Trophoblast cell (in vitro differentiated cells and primary cell): Measurements from ENCODE around the gene RNF157.

Experiments used
- DNase-seq, 2 donors: peaks; one replicate each; pipeline ENCODE4 v3.0.0-alpha.2; 2016
- H2AFZ ChIP-seq: 2 replicates; pipeline ENCODE4 v1.6.1; 2013; ENCODE audit warnings: low read length, moderate library complexity, mild to moderate bottlenecking; ENCODE audit not compliant: insufficient read depth, poor library complexity
- H2AK5ac ChIP-seq: 2 replicates; pipeline ENCODE4 v1.6.1; 2013; ENCODE audit warnings: mild to moderate bottlenecking, low read length
- H2BK120ac ChIP-seq: 2 replicates; pipeline ENCODE4 v1.6.1; 2013; ENCODE audit warnings: low read length, mild to moderate bottlenecking, moderate library complexity; ENCODE audit not compliant: insufficient read depth, poor library complexity
- H2BK12ac ChIP-seq: 2 replicates; pipeline ENCODE4 v1.6.1; 2013; ENCODE audit warnings: mild to moderate bottlenecking, low read length, moderate library complexity
- H2BK5ac ChIP-seq: 2 replicates; pipeline ENCODE4 v1.6.1; 2013; ENCODE audit warnings: low read length, low read depth, moderate library complexity, mild to moderate bottlenecking; ENCODE audit not compliant: poor library complexity
- H3K14ac ChIP-seq: 2 replicates; pipeline ENCODE4 v1.6.1; 2013; ENCODE audit warnings: mild to moderate bottlenecking, low read length
- H3K18ac ChIP-seq: 2 replicates; pipeline ENCODE4 v1.6.1; 2013; ENCODE audit warnings: mild to moderate bottlenecking, low read length
- H3K23ac ChIP-seq: 2 replicates; pipeline ENCODE4 v1.6.1; 2013; ENCODE audit warnings: low read length
- H3K27ac ChIP-seq: 2 replicates; pipeline ENCODE4 v1.5.1; 2013; ENCODE audit warnings: low read depth, mild to moderate bottlenecking, inconsistent platforms, low read length, moderate library complexity
- H3K27me3 ChIP-seq: 2 replicates; pipeline ENCODE4 v1.6.1; 2013; ENCODE audit warnings: inconsistent platforms, mild to moderate bottlenecking, low read length, moderate library complexity; ENCODE audit not compliant: insufficient read depth
- H3K36me3 ChIP-seq, 2 experiments: 1 replicate in 1 of 2; 2 replicates in 1 of 2; pipeline ENCODE4 v1.6.1; 2013; ENCODE audit warnings: low read length in 2 of 2, mild to moderate bottlenecking in 2 of 2, moderate library complexity in 1 of 2; ENCODE audit not compliant: insufficient read depth in 2 of 2, control insufficient read depth in 1 of 2
- H3K4ac ChIP-seq: 2 replicates; pipeline ENCODE4 v1.6.1; 2013; ENCODE audit warnings: low read depth, mild to moderate bottlenecking, low read length, moderate library complexity
- H3K4me1 ChIP-seq, 2 experiments: 1 replicate in 1 of 2; 2 replicates in 1 of 2; pipeline ENCODE4 v1.6.1; 2013; ENCODE audit warnings: low read length in 2 of 2, mild to moderate bottlenecking in 2 of 2, moderate library complexity in 1 of 2; ENCODE audit not compliant: insufficient read depth in 2 of 2, control insufficient read depth in 1 of 2
- H3K4me2 ChIP-seq: 2 replicates; pipeline ENCODE4 v1.6.1; 2013; ENCODE audit warnings: inconsistent platforms, mild to moderate bottlenecking, low read length, moderate library complexity
- H3K4me3 ChIP-seq: 2 replicates; pipeline ENCODE4 v1.5.1; 2013; ENCODE audit warnings: mild to moderate bottlenecking, low read depth, low read length, inconsistent platforms
- H3K79me1 ChIP-seq: one replicate; pipeline ENCODE4 v1.6.1; 2013; ENCODE audit warnings: low read length
- H3K79me2 ChIP-seq: 2 replicates; pipeline ENCODE4 v1.6.1; 2013; ENCODE audit warnings: low read length, mild to moderate bottlenecking; ENCODE audit not compliant: control insufficient read depth, insufficient read depth, poor library complexity
- H3K9ac ChIP-seq: 2 replicates; pipeline ENCODE4 v1.6.1; 2013; ENCODE audit warnings: mild to moderate bottlenecking, low read length
- H3K9me3 ChIP-seq: 2 replicates; pipeline ENCODE4 v1.6.1; 2013; ENCODE audit warnings: low read depth, mild to moderate bottlenecking, control low read depth, inconsistent platforms, low read length; ENCODE audit not compliant: insufficient read depth
- H4K12ac ChIP-seq: 2 replicates; pipeline ENCODE4 v1.6.1; 2013; ENCODE audit warnings: low read depth, mild to moderate bottlenecking, low read length, moderate library complexity
- H4K8ac ChIP-seq: 2 replicates; pipeline ENCODE4 v1.6.1; 2013; ENCODE audit warnings: low read depth, mild to moderate bottlenecking, low read length, moderate library complexity
- H4K91ac ChIP-seq: one replicate; pipeline ENCODE4 v1.6.1; 2013; ENCODE audit warnings: low read depth, mild to moderate bottlenecking, low read length, moderate library complexity
- WGBS: extraction: QIAGEN DNeasy Blood & Tissue Kit; methylation state at CpG from one replicate; pipeline ENCODE4 v1.1.7; 2013; ENCODE audit warnings: missing lambda C conversion rate; ENCODE audit not compliant: insufficient read length, insufficient coverage; ENCODE audit errors: extremely low coverage; 5-methylcytosine and 5-hydroxymethylcytosine counted together

The RNF157 gene

DNA sequence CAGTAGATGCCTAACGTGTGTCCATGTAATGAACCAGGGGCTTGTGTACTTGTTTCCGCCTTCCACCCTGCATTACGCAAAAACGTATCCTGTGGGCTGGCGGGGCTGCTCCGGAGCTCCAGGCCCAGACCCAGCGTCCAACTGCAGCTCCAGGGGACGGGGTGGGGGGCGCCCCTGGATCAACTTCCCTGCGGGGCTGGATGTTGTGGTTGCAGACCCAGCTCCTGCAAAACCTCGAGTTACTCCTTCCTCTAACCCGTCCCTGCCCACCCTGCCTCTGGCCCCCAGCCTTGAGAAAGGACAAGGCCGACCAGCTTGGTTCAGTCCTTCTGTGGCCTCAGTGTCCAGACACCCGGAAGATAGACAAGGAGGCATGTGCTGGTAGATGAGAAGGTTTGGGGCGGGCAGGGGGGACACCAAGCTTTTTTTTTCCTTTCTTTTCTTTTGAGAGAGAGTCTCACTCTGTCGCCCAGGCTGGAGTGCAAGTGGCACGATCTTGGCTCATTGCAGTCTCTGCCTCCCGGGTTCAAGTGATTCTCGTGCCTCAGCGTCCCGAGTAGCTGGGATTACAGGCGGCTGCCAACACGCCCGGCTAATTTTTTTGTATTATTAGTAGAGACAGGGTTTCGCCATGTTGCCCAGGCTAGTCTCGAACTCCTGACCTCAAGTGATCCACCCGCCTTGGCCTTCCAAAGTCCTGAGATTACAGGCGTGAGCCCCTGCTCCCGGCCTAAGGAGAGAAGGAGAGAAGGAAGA, 136.0 kb downstream of the RNF157 start:
- Histone ChIP-seq H3K4me2 (peak overlapping the region; percentile 61), H3K27me3 (no peaks in the 10 kb centered on the region), H3K27ac (no peak overlapping the region), H3K4me3 (no peak overlapping the region), H2BK12ac (no peak overlapping the region), H2BK120ac (peak overlapping the region; percentile 5), H3K36me3 (peaks cover 16 to 20% of the 10 kb centered on the region in 2 experiments), H2AFZ (peak overlapping the region; percentile 95), H4K12ac (peak overlapping the region; percentile 90), H4K8ac (peak overlapping the region; percentile 99), H3K23ac (no peak overlapping the region), H3K9me3 (no peaks in the 10 kb centered on the region), H3K79me1 (peaks cover 11% of the 10 kb centered on the region), H2AK5ac (peak overlapping the region; percentile 89), H3K18ac (peak overlapping the region; percentile 31), H3K9ac (no peak overlapping the region), H3K79me2 (peaks cover 6% of the 10 kb centered on the region), H3K4ac (peak overlapping the region; percentile 85), H3K4me1 (peaks cover 10 to 13% of the 10 kb centered on the region in 2 experiments), H2BK5ac (peak overlapping the region; percentile 2), H4K91ac (peak overlapping the region; percentile 80), H3K14ac (peak overlapping the region; percentile 71)
- no peak for DNase-seq
- WGBS = no CpG with 5 or more reads among the region's 29 CpGs

DNA sequence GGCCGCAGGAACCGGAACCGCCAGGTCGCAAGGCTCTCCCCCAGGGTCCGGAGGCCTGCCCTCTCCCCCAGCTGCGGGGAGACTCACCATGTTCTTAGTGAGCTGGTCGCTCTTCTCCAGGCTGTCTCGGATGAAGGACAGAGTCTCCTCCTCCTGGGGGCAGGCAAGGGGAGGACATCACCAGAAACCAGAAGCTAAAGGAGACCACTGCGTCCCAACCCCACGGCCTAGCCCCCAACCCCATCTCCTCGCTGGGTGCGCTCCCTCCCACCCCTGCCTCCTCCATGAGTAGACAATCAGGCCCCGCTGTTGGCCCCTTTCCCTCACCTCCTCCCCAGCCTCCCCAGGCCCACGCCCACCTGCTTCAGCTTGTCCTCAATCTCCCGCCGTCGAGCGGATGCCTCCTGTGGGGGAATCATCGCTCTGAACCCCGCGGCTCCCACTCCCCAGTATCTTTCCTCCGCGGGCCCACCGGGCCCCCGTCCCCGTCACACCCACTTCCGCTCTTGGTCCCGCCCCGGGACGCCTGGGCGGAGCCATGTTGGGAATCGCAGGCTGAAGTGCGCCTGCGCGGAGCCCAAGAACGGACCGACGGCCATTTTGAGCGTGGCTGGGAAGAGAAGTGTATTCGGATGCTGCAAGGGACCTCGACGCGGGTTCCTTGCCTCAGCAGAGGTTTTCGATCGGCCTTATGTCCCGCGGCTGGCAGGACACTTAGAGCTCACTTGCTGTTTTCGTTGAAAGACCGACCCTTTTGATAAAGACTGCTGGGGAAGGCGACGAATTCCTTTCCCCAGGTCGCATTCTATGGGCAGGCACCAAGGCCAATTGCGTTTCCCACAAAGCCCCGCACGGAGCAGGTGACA, 136.8 kb downstream of the RNF157 start, which contains the start of gene EXOC7:
TSS of gene EXOC7 (minus strand) at position 514 of the 866 bp plus-strand sequence. CDS start at position 419, 95 bp downstream.
- Histone ChIP-seq H3K4me3 (peak within 1 kb of the TSS; percentile 86), H2AK5ac (peak within 1 kb of the TSS; percentile 89), H3K9ac (peak within 1 kb of the TSS; percentile 82), H3K79me1 (peaks cover 11% of the 10 kb centered on the region), H3K4me1 (peaks cover 10 to 13% of the 10 kb centered on the region in 2 experiments), H3K27ac (peak within 1 kb of the TSS; percentile 21), H3K36me3 (peaks cover 16 to 20% of the 10 kb centered on the region in 2 experiments), H2AFZ (peak within 1 kb of the TSS; percentile 95), H3K4ac (peak within 1 kb of the TSS; percentile 85), H3K9me3 (no peaks in the 10 kb centered on the region), H3K79me2 (peaks cover 6% of the 10 kb centered on the region), H2BK12ac (no peak within 1 kb of the TSS), H2BK5ac (peak within 1 kb of the TSS; percentile 81), H3K27me3 (no peaks in the 10 kb centered on the region), H3K18ac (peak within 1 kb of the TSS; percentile 88), H4K8ac (peak within 1 kb of the TSS; percentile 99), H3K14ac (peak within 1 kb of the TSS; percentile 71), H4K12ac (peak within 1 kb of the TSS; percentile 90), H3K4me2 (peak within 1 kb of the TSS; percentile 77), H3K23ac (no peak within 1 kb of the TSS), H2BK120ac (peak within 1 kb of the TSS; percentile 5), H4K91ac (peak within 1 kb of the TSS; percentile 82)
- no CpG with 5 or more reads among the region's 55 CpGs for WGBS
- peak; percentile 95 to 99 for DNase-seq

DNA sequence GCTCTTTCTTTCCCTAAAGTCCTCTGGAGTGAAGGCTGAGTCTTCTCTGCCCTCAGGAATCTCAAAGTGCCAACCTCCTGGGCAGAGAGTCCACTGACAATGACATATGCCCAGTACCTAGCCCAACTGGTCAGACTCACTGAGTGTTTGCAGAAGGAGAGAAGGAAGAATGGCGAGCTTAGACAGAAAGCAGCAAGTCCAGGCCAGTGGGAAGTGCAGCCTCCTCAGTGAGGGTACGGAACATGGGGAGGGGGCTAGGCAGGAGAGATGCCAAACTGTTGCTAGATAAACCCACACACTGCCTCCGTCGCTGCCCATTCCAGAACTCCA, 137.4 kb downstream of the RNF157 start:
- H3K4me3 ChIP-seq = peak overlapping the region; percentile 86
- peak overlapping the region; percentile 82 for H3K9ac ChIP-seq
- H4K12ac ChIP-seq = peak overlapping the region; percentile 78
- H2BK120ac ChIP-seq = no peak overlapping the region
- peaks cover 6% of the 10 kb centered on the region for H3K79me2 ChIP-seq
- H3K27me3 ChIP-seq = no peaks in the 10 kb centered on the region
- H4K91ac ChIP-seq = peak overlapping the region; percentile 82
- peak overlapping the region; percentile 77 for H3K4me2 ChIP-seq
- DNase-seq = no peak
- H3K36me3 ChIP-seq = peaks cover 17 to 22% of the 10 kb centered on the region in 2 experiments
- no peak overlapping the region for H2AK5ac ChIP-seq
- peak overlapping the region; percentile 88 for H3K18ac ChIP-seq
- no peaks in the 10 kb centered on the region for H3K9me3 ChIP-seq
- no CpG with 5 or more reads among the region's 4 CpGs for WGBS
- H4K8ac ChIP-seq = peak overlapping the region; percentile 92
- H2BK12ac ChIP-seq = no peak overlapping the region
- peak overlapping the region; percentile 32 for H2BK5ac ChIP-seq
- H3K4ac ChIP-seq = peak overlapping the region; percentile 49
- peak overlapping the region; percentile 52 for H3K14ac ChIP-seq
- peaks cover 10 to 13% of the 10 kb centered on the region in 2 experiments for H3K4me1 ChIP-seq
- no peak overlapping the region for H3K27ac ChIP-seq
- peaks cover 11% of the 10 kb centered on the region for H3K79me1 ChIP-seq
- H3K23ac ChIP-seq = no peak overlapping the region
- no peak overlapping the region for H2AFZ ChIP-seq

DNA sequence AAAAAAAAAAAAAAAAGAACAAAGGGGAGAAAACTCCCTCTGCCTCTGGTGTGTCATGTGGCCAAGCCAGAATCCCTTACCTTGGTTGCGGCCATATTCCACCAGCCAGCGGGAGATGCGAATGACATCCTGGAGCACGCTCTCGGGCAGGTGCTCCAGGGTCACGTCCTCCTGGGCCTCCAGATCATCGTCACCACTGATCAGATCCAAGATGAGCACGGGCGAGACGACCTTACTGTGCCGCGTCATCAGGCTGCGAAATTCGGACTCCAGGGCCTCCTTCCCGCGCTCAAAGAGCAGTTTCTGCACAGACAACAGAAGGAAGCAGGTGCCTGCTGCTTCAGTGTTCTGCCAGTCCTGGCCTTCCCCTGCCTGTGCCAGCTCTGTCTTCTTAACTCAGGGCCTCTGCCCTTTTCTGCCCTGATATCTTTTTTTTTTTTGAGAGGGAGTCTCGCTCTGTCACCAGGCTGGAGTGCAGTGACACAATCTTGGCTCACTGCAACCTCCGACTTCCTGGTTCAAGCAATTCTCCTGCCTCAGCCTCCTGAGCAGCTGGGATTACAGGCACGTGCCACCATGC, 142.5 kb downstream of the RNF157 start:
- Histone ChIP-seq H4K91ac (no peak overlapping the region), H3K36me3 (peaks cover 48 to 52% of the 10 kb centered on the region in 2 experiments), H3K18ac (no peak overlapping the region), H3K9me3 (peaks cover 3% of the 10 kb centered on the region), H2BK12ac (no peak overlapping the region), H4K12ac (no peak overlapping the region), H3K4ac (no peak overlapping the region), H2BK5ac (no peak overlapping the region), H3K27ac (no peak overlapping the region), H4K8ac (no peak overlapping the region), H3K9ac (no peak overlapping the region), H3K14ac (no peak overlapping the region), H3K4me2 (no peak overlapping the region), H3K4me3 (no peak overlapping the region), H2AK5ac (no peak overlapping the region), H3K79me2 (no peaks in the 10 kb centered on the region), H3K27me3 (no peaks in the 10 kb centered on the region), H3K79me1 (no peaks in the 10 kb centered on the region), H3K4me1 (peaks cover 3 to 6% of the 10 kb centered on the region in 2 experiments), H2AFZ (no peak overlapping the region), H2BK120ac (no peak overlapping the region), H3K23ac (no peak overlapping the region)
- no CpG with 5 or more reads among the region's 19 CpGs for WGBS
- no peak for DNase-seq
